HepG2 (cell line): Measurements from ENCODE around the gene WWP2. TPM values are rescaled to one million over a fixed set of nuclear protein-coding genes. Genes with fewer than 3 reads are reported as not detected.
A peak's percentile ranks its signal among the peaks of the same experiment; 100 is the strongest.

ENCODE experiments used
- ATF7-NPFF ChIP-seq: sonication (generic); formaldehyde crosslinking; IDR thresholded peaks from 2 replicates; pipeline ENCODE4 v1.8.1; 2023; ENCODE audit warnings: mild to moderate bottlenecking, low read depth, missing genetic modification reagents, moderate library complexity
- GTF3A ChIP-seq: sonication (generic); formaldehyde crosslinking; conservative IDR thresholded peaks from 2 replicates; pipeline ENCODE4 v1.4.0; 2020; ENCODE audit warnings: mild to moderate bottlenecking, missing genetic modification reagents
- HCFC1 ChIP-seq: fragments of 150-350 bp; IDR thresholded peaks from 2 replicates; pipeline ENCODE4 v1.6.1; 2014; ENCODE audit warnings: low read depth, low read length
- PAWR ChIP-seq: sonication (generic); formaldehyde crosslinking; IDR thresholded peaks from 2 replicates; pipeline ENCODE4 v1.4.0; 2020; ENCODE audit warnings: missing genetic modification reagents, mild to moderate bottlenecking, borderline replicate concordance
- SP1 ChIP-seq, 2 experiments: fragments of 450-650 bp in 1 of 2; sonication (generic) in 1 of 2; formaldehyde crosslinking in 1 of 2; IDR thresholded peaks; 2 replicates each; pipeline versions ENCODE4 v1.4.0 to v1.6.1; 2016 to 2020; ENCODE audit warnings: missing genetic modification reagents in 1 of 2
- SP2 ChIP-seq: sonication (generic); formaldehyde crosslinking; IDR thresholded peaks from 2 replicates; pipeline ENCODE4 v1.5.1; 2020; ENCODE audit warnings: mild to moderate bottlenecking, missing genetic modification reagents
- ZBTB25 ChIP-seq: IDR thresholded peaks from 2 replicates; pipeline ENCODE4 v1.6.1; 2018; ENCODE audit warnings: missing genetic modification reagents
- ZMYM2 ChIP-seq: sonication (generic); formaldehyde crosslinking; IDR thresholded peaks from 2 replicates; pipeline ENCODE4 v1.8.0; 2022; ENCODE audit warnings: mild to moderate bottlenecking, missing genetic modification reagents
- ZNF383 ChIP-seq: sonication (generic); formaldehyde crosslinking; IDR thresholded peaks from 2 replicates; pipeline ENCODE4 v1.4.0; 2020; ENCODE audit warnings: missing genetic modification reagents, mild to moderate bottlenecking, borderline replicate concordance
- polyA plus RNA-seq, 8 experiments: library from polyadenylated mRNA; depleted of rRNA in 3 of 8; stranded (reverse) in 7 of 8; unstranded in 1 of 8; fragments of >200 nt; fragmentation: Illumina TruSeq in 4 of 8; extraction: Trizol in 4 of 8; gene quantifications; 2 replicates each; pipeline versions ENCODE4 v1.2.1 to v1.2.3, GENCODE V29; 2011 to 2016; ENCODE audit warnings: low read depth in 4 of 8, missing spikeins in 1 of 8, mixed read lengths in 1 of 8; ENCODE audit not compliant: insufficient read depth in 1 of 8
- total RNA-seq, 5 experiments: library from RNA; depleted of rRNA; stranded (reverse); fragments of >200 nt; fragmentation: Illumina TruSeq; extraction: Trizol; gene quantifications; 2 replicates each; pipeline ENCODE4 v1.2.3, GENCODE V29; 2016; ENCODE audit warnings: low read depth in 1 of 5
- TF ChIP-seq, protein P1 (sequence below): sonication (generic); formaldehyde crosslinking; IDR thresholded peaks from one replicate; pipeline ENCODE4 v1.5.1; 2020; ENCODE audit warnings: mild to moderate bottlenecking, missing genetic modification reagents; ENCODE audit errors: not compliant biosample characterization
- TF ChIP-seq, protein P2 (sequence below): sonication (generic); formaldehyde crosslinking; conservative IDR thresholded peaks from 2 replicates; pipeline ENCODE4 v1.8.1; 2023; ENCODE audit warnings: missing genetic modification reagents
- TF ChIP-seq, protein P3 (sequence below): sonication (generic); formaldehyde crosslinking; IDR thresholded peaks from 2 replicates; pipeline ENCODE4 v1.4.0; 2020; ENCODE audit warnings: missing genetic modification reagents
- TF ChIP-seq, protein P4 (sequence below): sonication (generic); formaldehyde crosslinking; conservative IDR thresholded peaks from 2 replicates; pipeline ENCODE4 v1.4.0; 2020; ENCODE audit warnings: mild to moderate bottlenecking, missing genetic modification reagents, moderate library complexity

Gene WWP2
- total and polyA plus RNA-seq, 2 of the 13 experiments (the other 11 are each of a cell fraction or from before 2014, with no cell fraction given): 11.4 to 28.2 TPM

GRCh38 chr16:69724981-69725479 lies 37.1 kb upstream of the WWP2 start (continued):
- TF ChIP-seq, protein P1, sequence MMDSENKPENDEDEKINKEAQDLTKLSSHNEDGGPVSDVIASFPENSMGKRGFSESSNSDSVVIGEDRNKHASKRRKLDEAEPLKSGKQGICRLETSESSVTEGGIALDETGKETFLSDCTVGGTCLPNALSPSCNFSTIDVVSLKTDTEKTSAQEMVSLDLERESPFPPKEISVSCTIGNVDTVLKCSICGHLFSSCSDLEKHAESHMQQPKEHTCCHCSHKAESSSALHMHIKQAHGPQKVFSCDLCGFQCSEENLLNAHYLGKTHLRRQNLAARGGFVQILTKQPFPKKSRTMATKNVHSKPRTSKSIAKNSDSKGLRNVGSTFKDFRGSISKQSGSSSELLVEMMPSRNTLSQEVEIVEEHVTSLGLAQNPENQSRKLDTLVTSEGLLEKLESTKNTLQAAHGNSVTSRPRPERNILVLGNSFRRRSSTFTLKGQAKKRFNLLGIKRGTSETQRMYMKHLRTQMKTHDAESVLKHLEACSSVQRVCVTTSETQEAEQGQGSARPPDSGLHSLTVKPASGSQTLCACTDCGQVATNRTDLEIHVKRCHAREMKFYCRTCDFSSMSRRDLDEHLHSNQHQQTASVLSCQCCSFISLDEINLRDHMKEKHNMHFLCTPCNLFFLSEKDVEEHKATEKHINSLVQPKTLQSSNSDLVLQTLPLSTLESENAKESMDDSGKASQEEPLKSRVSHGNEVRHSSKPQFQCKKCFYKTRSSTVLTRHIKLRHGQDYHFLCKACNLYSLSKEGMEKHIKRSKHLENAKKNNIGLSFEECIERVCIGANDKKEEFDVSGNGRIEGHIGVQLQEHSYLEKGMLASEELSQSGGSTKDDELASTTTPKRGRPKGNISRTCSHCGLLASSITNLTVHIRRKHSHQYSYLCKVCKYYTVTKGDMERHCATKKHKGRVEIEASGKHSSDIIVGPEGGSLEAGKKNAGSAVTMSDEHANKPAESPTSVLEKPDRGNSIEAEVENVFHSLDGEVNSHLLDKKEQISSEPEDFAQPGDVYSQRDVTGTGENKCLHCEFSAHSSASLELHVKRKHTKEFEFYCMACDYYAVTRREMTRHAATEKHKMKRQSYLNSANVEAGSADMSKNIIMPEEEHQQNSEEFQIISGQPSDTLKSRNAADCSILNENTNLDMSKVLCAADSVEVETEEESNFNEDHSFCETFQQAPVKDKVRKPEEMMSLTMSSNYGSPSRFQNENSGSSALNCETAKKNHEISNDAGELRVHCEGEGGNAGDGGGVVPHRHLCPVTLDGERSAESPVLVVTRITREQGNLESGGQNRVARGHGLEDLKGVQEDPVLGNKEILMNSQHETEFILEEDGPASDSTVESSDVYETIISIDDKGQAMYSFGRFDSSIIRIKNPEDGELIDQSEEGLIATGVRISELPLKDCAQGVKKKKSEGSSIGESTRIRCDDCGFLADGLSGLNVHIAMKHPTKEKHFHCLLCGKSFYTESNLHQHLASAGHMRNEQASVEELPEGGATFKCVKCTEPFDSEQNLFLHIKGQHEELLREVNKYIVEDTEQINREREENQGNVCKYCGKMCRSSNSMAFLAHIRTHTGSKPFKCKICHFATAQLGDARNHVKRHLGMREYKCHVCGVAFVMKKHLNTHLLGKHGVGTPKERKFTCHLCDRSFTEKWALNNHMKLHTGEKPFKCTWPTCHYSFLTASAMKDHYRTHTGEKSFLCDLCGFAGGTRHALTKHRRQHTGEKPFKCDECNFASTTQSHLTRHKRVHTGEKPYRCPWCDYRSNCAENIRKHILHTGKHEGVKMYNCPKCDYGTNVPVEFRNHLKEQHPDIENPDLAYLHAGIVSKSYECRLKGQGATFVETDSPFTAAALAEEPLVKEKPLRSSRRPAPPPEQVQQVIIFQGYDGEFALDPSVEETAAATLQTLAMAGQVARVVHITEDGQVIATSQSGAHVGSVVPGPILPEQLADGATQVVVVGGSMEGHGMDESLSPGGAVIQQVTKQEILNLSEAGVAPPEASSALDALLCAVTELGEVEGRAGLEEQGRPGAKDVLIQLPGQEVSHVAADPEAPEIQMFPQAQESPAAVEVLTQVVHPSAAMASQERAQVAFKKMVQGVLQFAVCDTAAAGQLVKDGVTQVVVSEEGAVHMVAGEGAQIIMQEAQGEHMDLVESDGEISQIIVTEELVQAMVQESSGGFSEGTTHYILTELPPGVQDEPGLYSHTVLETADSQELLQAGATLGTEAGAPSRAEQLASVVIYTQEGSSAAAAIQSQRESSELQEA (CRISPR knock-in tag): no peak
- TF ChIP-seq, protein P2, sequence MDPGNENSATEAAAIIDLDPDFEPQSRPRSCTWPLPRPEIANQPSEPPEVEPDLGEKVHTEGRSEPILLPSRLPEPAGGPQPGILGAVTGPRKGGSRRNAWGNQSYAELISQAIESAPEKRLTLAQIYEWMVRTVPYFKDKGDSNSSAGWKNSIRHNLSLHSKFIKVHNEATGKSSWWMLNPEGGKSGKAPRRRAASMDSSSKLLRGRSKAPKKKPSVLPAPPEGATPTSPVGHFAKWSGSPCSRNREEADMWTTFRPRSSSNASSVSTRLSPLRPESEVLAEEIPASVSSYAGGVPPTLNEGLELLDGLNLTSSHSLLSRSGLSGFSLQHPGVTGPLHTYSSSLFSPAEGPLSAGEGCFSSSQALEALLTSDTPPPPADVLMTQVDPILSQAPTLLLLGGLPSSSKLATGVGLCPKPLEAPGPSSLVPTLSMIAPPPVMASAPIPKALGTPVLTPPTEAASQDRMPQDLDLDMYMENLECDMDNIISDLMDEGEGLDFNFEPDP (CRISPR knock-in tag): peak; percentile 97; the same call in 1 of the 2 replicates
- TF ChIP-seq PAWR (CRISPR knock-in tag): no peak
- no peak for TF ChIP-seq SP2 (CRISPR knock-in tag)
- TF ChIP-seq, protein P3, sequence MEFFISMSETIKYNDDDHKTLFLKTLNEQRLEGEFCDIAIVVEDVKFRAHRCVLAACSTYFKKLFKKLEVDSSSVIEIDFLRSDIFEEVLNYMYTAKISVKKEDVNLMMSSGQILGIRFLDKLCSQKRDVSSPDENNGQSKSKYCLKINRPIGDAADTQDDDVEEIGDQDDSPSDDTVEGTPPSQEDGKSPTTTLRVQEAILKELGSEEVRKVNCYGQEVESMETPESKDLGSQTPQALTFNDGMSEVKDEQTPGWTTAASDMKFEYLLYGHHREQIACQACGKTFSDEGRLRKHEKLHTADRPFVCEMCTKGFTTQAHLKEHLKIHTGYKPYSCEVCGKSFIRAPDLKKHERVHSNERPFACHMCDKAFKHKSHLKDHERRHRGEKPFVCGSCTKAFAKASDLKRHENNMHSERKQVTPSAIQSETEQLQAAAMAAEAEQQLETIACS (CRISPR knock-in tag): no peak
- no peak for TF ChIP-seq SP1 (IDR thresholded peaks at IDR 0.05)
- TF ChIP-seq SP1 (CRISPR knock-in tag; IDR thresholded peaks at IDR 0.05): no peak
- TF ChIP-seq ATF7-NPFF: 0 out of 2 replicates have a peak, but pooled peaks have one; percentile 9
- no peak for TF ChIP-seq HCFC1
- no peak for TF ChIP-seq ZNF383 (CRISPR knock-in tag)
- TF ChIP-seq ZMYM2 (CRISPR knock-in tag): no peak
- no peak for TF ChIP-seq GTF3A (CRISPR knock-in tag)
- TF ChIP-seq, protein P4, sequence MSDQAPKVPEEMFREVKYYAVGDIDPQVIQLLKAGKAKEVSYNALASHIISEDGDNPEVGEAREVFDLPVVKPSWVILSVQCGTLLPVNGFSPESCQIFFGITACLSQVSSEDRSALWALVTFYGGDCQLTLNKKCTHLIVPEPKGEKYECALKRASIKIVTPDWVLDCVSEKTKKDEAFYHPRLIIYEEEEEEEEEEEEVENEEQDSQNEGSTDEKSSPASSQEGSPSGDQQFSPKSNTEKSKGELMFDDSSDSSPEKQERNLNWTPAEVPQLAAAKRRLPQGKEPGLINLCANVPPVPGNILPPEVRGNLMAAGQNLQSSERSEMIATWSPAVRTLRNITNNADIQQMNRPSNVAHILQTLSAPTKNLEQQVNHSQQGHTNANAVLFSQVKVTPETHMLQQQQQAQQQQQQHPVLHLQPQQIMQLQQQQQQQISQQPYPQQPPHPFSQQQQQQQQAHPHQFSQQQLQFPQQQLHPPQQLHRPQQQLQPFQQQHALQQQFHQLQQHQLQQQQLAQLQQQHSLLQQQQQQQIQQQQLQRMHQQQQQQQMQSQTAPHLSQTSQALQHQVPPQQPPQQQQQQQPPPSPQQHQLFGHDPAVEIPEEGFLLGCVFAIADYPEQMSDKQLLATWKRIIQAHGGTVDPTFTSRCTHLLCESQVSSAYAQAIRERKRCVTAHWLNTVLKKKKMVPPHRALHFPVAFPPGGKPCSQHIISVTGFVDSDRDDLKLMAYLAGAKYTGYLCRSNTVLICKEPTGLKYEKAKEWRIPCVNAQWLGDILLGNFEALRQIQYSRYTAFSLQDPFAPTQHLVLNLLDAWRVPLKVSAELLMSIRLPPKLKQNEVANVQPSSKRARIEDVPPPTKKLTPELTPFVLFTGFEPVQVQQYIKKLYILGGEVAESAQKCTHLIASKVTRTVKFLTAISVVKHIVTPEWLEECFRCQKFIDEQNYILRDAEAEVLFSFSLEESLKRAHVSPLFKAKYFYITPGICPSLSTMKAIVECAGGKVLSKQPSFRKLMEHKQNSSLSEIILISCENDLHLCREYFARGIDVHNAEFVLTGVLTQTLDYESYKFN (CRISPR knock-in tag): peak; percentile 29; the same call in 1 of the 2 replicates
- TF ChIP-seq ZBTB25 (CRISPR knock-in tag): no peak
